GM18520 (cell line): ENCODE results near the gene FKBP2.

Experiments used
- ATAC-seq: cut with Tn5 transposase; IDR thresholded peaks from one replicate; pipeline ENCODE4 v1.9.1; 2021; ENCODE audit not compliant: unreplicated experiment

FKBP2 gene

DNA sequence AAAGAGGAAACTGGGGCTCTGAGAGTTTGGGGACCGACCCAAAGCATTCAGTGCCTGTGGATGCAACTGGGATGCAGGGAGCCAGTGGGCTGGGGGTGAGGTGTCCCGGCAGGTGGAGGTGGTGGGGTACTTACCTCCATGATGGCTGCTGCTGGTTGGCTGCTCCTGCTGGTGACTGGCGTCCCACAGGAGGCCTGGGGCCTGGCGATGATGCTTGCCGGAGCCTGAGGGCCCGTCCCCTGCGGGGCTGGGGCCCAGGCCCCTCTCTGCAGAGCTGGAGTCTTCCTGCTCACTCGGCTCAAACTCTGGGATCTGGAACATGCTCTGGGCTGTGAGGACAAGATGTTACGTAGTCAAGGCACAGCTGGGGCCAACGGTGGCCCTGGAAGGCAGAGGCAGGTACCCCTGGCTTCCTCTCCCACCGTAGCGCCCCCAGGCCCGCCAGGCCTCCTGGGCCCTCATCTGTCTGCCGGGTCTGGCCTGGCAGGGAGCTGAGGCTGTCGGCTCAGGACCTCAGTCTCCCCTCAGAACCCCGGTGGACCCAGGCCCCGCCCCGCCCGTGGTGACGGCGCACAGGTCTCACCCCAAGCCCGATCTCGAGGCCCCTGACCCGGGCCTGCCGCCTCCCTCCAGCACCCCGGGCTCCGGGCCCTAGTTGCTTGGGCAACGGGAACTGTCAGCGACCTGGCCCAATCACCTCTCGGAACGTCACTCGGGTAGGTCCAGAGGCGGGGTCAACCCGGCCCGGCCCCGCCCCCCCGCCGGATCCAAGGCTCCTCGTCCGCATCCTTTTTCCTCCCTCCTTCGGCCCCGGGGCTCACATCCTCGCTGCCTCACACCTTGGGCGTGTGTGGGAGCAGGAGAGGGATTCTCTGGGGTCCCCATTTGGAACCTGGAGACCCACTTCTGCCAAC lies 43.4 kb downstream of the FKBP2 start, which contains the start of gene BAD:
BAD (minus strand) TSS at position 618 of the 914 bp plus-strand sequence; CDS start at position 321, 297 bp downstream.
- ATAC-seq = peak; percentile 58

DNA sequence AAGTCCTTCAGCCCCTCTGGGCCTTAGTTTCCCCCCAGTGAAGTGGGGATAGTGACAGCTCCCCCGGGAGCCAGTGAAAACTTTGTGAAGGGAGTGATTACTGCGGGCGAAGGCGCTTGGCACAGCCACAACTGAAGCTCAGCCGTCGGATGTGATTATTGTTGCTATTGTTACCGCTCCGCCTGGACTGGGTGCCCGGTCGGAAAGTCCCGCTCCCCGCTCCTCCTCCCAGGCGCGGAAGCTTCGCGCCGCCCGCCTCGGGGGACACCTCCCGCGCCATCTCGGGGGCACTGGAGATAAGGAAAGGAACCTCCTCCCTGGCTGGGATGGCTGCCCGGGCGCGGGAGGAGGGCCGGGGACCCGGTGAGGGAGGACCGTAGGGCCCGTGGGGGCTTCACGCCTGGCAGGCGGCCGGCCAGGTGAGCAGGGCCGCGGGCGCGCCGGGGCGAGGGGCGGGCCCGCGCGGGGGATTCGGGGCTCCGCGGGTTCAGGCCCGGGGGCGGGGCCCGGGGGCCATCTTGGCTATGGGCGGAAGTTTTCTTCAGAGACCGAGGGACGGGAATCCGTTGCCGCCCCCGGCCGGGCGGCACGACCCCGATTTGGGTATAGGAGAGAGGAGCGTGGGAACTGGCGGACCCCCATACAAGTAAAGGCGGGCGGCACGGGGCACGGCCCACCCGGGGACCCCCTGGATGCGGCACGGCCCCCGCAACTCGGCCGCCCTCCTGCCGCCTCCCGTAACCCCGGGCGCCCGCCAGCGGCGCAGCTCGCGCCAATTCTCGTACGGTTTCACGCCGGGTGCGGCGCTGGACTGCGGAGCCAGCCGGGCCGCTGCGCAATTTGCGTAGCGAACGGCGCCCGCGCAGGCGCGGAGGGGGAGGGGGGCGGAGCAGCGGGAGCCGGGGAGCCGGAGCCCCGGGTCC lies 44.3 kb downstream of the FKBP2 start, which contains the start of gene GPR137:
GPR137 (plus strand) TSS at position 887 of the 923 bp plus-strand sequence. CDS start 677 bp downstream, outside the sequence.
- peak; percentile 61 for ATAC-seq

DNA sequence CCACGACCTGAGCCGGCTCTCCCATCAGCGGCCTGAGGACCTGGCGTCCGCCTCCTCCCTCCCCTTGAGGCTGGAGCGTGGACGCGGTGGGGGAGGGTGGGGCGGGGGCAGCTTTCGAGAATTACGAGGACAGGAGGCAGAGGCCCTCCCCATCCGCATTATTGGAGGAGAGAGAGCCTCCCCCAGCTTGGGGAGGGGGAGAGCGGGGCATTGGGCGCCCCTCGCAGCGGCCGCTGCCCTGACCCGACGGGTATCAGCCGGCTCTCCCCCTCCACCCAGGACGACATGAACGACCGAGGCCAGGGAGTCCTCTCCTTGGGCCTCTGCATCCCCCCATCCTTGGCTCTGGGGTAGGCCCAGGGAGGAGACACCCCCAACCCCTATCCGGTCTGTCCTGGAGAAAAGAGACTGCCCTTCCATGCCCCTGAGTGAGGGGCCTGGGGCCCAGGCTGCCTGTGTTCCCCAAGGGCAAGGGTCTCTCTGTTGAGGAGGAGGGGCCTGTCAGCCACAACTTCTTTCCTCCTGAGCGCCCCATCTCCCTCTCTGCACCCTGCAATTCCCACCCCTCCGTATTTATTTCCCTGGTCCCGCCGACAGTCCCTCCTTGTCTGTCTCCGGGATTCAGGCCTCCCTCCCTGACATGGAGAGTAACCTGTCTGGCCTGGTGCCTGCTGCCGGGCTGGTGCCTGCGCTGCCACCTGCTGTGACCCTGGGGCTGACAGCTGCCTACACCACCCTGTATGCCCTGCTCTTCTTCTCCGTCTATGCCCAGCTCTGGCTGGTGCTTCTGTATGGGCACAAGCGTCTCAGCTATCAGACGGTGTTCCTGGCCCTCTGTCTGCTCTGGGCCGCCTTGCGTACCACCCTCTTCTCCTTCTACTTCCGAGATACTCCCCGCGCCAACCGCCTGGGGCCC lies 45.2 kb downstream of the FKBP2 start:
- ATAC-seq = no peak

DNA sequence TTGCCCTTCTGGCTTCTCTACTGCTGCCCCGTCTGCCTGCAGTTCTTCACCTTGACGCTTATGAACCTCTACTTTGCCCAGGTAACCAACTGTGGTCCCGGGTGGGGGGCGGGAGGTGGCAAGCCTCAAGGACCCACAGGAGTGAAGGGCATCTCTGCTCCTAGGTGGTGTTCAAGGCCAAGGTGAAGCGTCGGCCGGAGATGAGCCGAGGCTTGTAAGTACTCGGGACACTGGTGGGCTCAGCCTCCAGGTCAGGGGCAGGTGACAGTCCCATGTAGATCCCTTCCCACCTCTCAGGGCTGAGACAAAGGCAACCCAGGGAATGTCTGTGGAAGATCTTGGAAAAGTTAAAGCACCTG lies 45.9 kb downstream of the FKBP2 start:
- no peak for ATAC-seq

DNA sequence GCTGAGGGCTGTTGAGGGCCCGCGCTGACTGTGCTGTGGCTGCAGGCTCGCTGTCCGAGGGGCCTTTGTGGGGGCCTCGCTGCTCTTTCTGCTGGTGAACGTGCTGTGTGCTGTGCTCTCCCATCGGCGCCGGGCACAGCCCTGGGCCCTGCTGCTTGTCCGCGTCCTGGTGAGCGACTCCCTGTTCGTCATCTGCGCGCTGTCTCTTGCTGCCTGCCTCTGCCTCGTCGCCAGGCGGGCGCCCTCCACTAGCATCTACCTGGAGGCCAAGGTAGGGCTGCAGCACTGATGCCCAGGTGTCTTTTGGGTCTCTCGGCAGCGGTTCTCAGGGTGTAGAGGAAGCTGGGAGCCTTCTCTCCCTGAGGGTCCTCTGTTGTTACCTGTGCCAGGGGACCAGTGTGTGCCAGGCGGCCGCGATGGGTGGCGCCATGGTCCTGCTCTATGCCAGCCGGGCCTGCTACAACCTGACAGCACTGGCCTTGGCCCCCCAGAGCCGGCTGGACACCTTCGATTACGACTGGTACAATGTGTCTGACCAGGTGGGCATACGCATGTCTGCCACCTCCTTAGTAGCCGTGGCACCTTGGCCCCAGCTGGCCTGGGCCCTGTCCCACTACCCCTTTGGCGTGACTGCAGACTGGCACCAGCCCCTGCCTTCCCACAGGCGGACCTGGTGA lies 46.9 kb downstream of the FKBP2 start:
- no peak for ATAC-seq

DNA sequence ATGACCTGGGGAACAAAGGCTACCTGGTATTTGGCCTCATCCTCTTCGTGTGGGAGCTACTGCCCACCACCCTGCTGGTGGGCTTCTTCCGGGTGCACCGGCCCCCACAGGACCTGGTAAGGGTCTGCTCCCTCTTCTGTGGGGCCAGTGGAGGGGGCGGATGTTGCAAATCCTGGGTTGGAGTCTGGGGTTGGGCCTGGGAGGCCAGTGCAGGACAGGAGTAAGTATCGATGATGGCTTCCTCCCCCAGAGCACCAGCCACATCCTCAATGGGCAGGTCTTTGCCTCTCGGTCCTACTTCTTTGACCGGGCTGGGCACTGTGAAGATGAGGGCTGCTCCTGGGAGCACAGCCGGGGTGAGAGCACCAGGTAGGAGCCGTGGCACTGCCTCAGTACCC lies 47.5 kb downstream of the FKBP2 start:
- ATAC-seq = no peak

DNA sequence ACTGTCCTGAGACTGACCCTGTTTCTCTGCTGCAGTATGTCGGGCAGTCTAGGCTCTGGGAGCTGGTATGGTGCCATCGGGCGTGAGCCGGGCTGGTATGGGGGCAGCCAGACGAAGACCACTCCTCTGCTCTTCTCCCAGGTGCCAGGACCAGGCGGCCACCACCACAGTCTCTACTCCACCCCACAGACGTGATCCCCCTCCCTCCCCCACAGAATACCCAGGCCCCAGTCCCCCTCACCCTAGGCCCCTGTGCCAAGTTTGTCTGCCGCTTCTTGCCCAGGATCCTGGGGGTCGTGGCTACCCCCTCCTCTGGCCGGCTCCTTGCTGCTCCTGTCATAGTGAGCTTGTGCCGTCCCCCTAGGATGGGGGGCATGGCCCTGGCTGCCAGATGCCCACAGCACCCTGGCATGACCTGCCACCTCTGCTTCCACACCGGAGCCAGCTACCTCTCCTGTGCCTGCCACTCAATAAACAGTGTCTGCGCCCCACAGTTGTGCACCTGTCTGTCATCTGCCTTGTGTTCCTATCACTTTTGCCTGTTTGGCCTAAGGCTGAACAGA lies 48.2 kb downstream of the FKBP2 start:
- ATAC-seq = no peak

DNA sequence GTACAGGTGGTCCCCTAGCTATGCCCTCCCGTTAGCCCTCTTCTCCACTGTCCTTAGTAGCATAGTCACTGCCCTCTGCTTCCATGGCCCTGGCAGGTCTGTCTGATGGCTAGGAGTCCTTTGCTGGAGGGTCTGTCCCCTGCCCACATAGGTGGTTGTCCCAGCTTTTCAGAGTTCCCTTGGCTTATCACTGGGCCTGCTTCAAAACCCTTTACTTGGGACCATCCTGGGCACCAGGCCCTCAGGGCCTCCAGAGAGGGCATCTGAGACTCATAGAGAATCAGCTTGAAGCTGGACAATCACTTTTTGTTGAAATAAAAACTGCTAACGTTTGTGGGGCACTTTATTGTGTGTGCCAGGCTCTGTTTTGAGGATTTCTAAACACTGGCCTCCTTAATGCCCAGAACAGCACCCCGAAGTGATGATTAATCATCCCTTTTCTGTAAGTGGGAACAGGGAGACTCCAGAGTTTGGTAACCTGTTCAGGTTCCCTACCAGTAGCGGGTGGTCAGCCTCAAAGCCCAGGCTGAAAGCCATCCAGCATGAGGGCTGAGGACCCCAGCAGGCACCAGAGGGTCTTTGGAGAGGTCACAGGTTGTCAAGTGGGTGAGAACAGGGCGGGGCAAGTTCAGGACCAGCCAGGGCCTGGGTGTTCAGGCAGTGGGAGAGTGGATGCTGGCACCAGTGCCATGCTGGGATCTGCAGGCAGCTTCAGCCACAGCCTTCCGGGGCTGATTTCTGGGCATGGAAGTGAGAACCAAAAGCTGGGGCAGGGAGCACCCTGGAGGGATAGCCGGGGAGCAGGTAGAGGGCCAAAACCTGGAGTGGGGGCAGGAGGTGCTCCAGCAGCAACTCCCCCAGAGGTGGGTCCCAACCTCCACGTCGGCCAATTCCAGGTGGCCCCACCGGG lies 49.7 kb downstream of the FKBP2 start:
- ATAC-seq = no peak

DNA sequence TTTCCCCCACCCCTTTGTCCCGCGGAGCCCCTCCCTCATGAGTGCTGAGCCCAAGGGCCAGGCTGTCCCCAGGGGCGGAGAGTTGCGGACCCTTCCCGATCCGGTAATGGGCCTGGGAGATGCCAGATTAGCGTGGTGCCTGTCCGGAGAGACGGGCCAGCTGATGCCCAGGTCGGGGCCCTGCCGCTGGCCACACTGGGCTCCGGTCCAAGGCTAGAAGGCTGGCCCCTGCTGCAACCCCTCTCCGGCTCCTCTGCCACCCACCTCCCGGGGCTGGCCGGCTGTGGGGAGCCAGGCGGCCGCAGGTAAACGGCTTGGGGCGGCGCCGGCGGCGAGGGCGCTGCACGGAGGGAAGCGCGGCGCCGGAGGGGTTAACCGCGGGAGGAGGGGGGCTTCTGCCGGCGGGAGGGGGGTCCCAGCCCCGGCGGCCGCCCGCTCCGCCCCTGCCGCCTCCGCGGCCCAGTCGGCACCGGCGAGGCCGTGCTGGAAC lies 50.4 kb downstream of the FKBP2 start, which contains the start of gene KCNK4:
KCNK4 (plus strand) TSS at position 41 of the 490 bp plus-strand sequence. CDS start 1,717 bp downstream, outside the sequence.
- ATAC-seq = no peak

DNA sequence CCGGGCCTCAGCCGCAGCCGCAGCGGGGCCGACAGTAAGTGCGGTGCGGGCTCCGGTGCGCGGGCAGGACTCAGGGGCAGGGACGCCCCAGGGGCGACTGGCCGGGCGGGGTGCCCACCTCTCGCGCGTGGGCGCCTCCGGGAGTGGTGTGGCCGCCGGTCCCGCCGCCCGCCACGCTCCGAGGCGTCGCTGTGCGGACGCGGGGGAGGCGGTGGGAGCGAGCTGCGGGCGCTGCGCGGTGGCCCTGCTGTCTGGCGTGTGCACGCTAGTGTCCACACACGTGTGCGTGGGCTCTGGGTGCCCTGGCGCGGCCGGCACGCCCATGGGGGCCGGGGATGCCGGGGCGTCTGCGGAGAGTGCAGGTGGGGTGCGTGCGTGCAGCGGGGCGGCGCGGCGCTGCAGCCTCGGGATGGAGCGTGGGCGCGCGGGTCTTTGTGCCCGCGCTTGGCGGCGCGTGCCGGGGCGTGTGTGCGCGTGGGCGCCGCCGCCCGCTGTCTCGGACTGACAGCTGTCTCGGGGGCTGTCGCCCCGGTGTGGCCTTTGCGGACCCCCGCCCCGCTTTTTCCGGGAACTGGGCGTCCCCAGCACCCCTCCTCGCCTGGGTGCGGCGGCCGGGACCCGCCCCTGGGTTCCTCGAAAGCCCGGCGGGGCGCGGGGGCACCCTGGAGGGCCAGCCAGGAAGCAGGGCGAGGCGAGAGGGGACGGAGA lies 51.0 kb downstream of the FKBP2 start:
- ATAC-seq = no peak

DNA sequence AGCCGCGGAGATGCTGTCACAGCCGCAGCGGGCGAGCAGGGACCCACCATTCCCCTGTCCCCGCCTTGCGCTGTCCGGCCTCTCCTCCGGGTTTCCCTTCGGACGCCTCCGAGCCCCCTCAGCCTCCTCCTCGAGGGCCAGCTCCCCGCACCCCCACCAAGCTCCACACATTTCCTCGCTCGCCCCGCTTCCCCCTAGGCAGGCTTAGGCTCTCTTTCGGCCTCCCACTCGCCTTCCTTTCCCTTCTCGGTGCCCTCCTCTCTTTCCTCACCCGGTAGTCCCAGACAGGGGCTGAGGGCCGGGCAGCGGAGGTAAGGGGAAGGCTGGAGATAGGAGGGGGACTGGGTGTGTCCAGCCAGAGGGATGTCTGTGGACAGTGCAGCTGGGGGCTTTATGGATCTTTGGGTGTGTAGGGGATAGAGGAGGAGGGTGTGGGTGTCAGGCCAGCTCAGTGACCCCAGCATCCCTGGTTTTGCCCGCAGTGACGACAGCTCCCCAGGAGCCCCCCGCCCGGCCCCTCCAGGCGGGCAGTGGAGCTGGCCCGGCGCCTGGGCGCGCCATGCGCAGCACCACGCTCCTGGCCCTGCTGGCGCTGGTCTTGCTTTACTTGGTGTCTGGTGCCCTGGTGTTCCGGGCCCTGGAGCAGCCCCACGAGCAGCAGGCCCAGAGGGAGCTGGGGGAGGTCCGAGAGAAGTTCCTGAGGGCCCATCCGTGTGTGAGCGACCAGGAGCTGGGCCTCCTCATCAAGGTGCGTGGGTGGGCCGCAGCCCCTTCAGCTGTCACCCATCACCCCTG lies 51.8 kb downstream of the FKBP2 start:
- no peak for ATAC-seq
